WTC11 (cell line): Measurements from ENCODE around the gene NEURL2. TPM values are rescaled to one million over a fixed set of nuclear protein-coding genes. Genes with fewer than 3 reads are reported as not detected.

ENCODE experiments used
- ATAC-seq: fragments of 200-7000 bp; cut with Tn5 transposase; 2 replicates; pipeline ENCODE4 v1.10.0; 2021; ENCODE audit warnings: mild to moderate bottlenecking, moderate library complexity
- CTCF ChIA-PET: fragments of 300-600 bp; sonication (Branson Sonifier 250); formaldehyde crosslinking; loops from one replicate; lab custom pipeline; 2021; ENCODE audit warnings: antibody characterized with exemption; lab: Charles Lee
- POLR2A ChIA-PET: fragments of 350-600 bp; sonication (Branson Sonifier 250); formaldehyde crosslinking; loops from one replicate; lab custom pipeline; 2021; ENCODE audit warnings: antibody characterized with exemption; lab: Charles Lee
- DNase-seq: peaks from one replicate; pipeline ENCODE4 v3.0.0; 2021; ENCODE audit warnings: low spot score
- H3K27ac Mint-ChIP-seq: 2 replicates; pipeline ENCODE4 v1.8.0; 2021; ENCODE audit warnings: mixed read lengths
- H3K27me3 Mint-ChIP-seq: 2 replicates; pipeline ENCODE4 v1.8.0; 2021; ENCODE audit warnings: low read depth, mild to moderate bottlenecking, moderate library complexity, mixed read lengths
- H3K36me3 Mint-ChIP-seq: 2 replicates; pipeline ENCODE4 v1.8.0; 2021; ENCODE audit warnings: mixed read lengths
- H3K4me1 Mint-ChIP-seq: 2 replicates; pipeline ENCODE4 v1.8.0; 2022; ENCODE audit warnings: mixed read lengths
- H3K4me3 Mint-ChIP-seq: 2 replicates; pipeline ENCODE4 v1.8.0; 2021; ENCODE audit warnings: mild to moderate bottlenecking, moderate library complexity, mixed read lengths
- H3K9me3 Mint-ChIP-seq: 2 replicates; pipeline ENCODE4 v1.8.0; 2021; ENCODE audit warnings: mixed read lengths
- AFF4 ChIP-seq: sonication (generic); formaldehyde crosslinking; IDR thresholded peaks from 2 replicates; pipeline ENCODE4 v1.8.1; 2023; ENCODE audit warnings: mild to moderate bottlenecking, missing genetic modification reagents, borderline replicate concordance
- AR ChIP-seq: fragments of 250-450 bp; sonication (Bioruptor Pico); IDR thresholded peaks from 2 replicates; pipeline ENCODE4 v1.9.0; 2021; ENCODE audit warnings: mild to moderate bottlenecking
- ATF2 ChIP-seq: sonication (generic); formaldehyde crosslinking; IDR thresholded peaks from 2 replicates; pipeline ENCODE4 v1.8.1; 2022; ENCODE audit warnings: low read depth, missing genetic modification reagents, borderline replicate concordance
- CBFB ChIP-seq: sonication (generic); formaldehyde crosslinking; IDR thresholded peaks from 2 replicates; pipeline ENCODE4 v1.8.1; 2022; ENCODE audit warnings: mild to moderate bottlenecking, low read depth, missing genetic modification reagents
- CREM ChIP-seq: sonication (generic); formaldehyde crosslinking; IDR thresholded peaks from 2 replicates; pipeline ENCODE4 v1.8.1; 2022; ENCODE audit warnings: mild to moderate bottlenecking, missing genetic modification reagents, moderate library complexity
- CTCF ChIP-seq: fragments of 200-600 bp; IDR thresholded peaks from 2 replicates; pipeline ENCODE4 v1.8.0; 2022; ENCODE audit warnings: antibody characterized with exemption
- GTF2I ChIP-seq: fragments of 250-450 bp; sonication (Bioruptor Pico); conservative IDR thresholded peaks from 2 replicates; pipeline ENCODE4 v1.4.0; 2021; ENCODE audit warnings: mild to moderate bottlenecking
- KAT7 ChIP-seq: sonication (generic); formaldehyde crosslinking; IDR thresholded peaks from 2 replicates; pipeline ENCODE4 v1.8.1; 2023; ENCODE audit warnings: missing genetic modification reagents, mild to moderate bottlenecking, borderline replicate concordance
- MAX ChIP-seq: sonication (generic); formaldehyde crosslinking; IDR thresholded peaks from 2 replicates; pipeline ENCODE4 v1.8.0; 2022; ENCODE audit warnings: mild to moderate bottlenecking, missing genetic modification reagents
- SP1 ChIP-seq: sonication (generic); formaldehyde crosslinking; conservative IDR thresholded peaks from 2 replicates; pipeline ENCODE4 v1.8.1; 2022; ENCODE audit warnings: missing genetic modification reagents
- TEAD1 ChIP-seq: sonication (generic); formaldehyde crosslinking; IDR thresholded peaks from 2 replicates; pipeline ENCODE4 v1.8.0; 2022; ENCODE audit warnings: mild to moderate bottlenecking, missing genetic modification reagents
- USF1 ChIP-seq: sonication (generic); formaldehyde crosslinking; IDR thresholded peaks from 2 replicates; pipeline ENCODE4 v1.8.0; 2022; ENCODE audit warnings: mild to moderate bottlenecking, missing genetic modification reagents
- USF2 ChIP-seq: sonication (generic); formaldehyde crosslinking; IDR thresholded peaks from 2 replicates; pipeline ENCODE4 v1.8.1; 2023; ENCODE audit warnings: mild to moderate bottlenecking, missing genetic modification reagents, moderate library complexity
- ZNF232 ChIP-seq: sonication (generic); formaldehyde crosslinking; IDR thresholded peaks from 2 replicates; pipeline ENCODE4 v1.8.0; 2022; ENCODE audit warnings: mild to moderate bottlenecking, missing genetic modification reagents
- ZNF671 ChIP-seq: fragments of 250-450 bp; sonication (Bioruptor Pico); IDR thresholded peaks from 2 replicates; pipeline ENCODE4 v1.8.0; 2021; ENCODE audit warnings: mild to moderate bottlenecking
- total RNA-seq: library from RNA; stranded (reverse); gene quantifications from 3 replicates; pipeline ENCODE4 v1.2.3, GENCODE V29; 2021

The NEURL2 gene
- total RNA-seq, 1 experiment from 2014 or later, result 6.6 TPM

- TF ChIP-seq USF1 (CRISPR knock-in tag), result no peak
- TF ChIP-seq CTCF, result no peak
- TF ChIP-seq CREM (CRISPR knock-in tag), result peak; percentile 18; the same call in 1 of the 2 replicates
- 0 out of 2 replicates have a peak, but pooled peaks have one; percentile 13 for TF ChIP-seq ZNF671
- TF ChIP-seq GTF2I (CRISPR knock-in tag), result no peak
- no peak for TF ChIP-seq ATF2 (CRISPR knock-in tag)
- TF ChIP-seq ZNF232, result 0 out of 2 replicates have a peak, but pooled peaks have one; percentile 25
These were observed 43.1 kb upstream of the NEURL2 start (continued) for GRCh38 chr20:45934046-45934585.

GRCh38 chr20:45933266-45934045, 42.4 kb upstream of the NEURL2 start:
- Mint-ChIP-seq H3K4me1 (peaks cover 38% of the 10 kb centered on the region), H3K36me3 (peaks cover 14% of the 10 kb centered on the region), H3K4me3 (peak overlapping the region; percentile 96), H3K27me3 (no peaks in the 10 kb centered on the region), H3K9me3 (no peaks in the 10 kb centered on the region), H3K27ac (peak overlapping the region; percentile 100)
- DNase-seq (peak; percentile 86), ATAC-seq (peak; percentile 66)
- CTCF ChIA-PET, result interaction anchor here (0.6 to 2.7 kb wide), 22 partner anchors 10 to 570 kb away, joined by 3 to 21 read pairs (median 4); partner anchors contain the start of genes CTSA, NEURL2, PLTP and SYS1
- POLR2A ChIA-PET, result interaction anchor here (0.7 to 3.4 kb wide), 17 partner anchors 8 to 134 kb away, joined by 3 to 43 read pairs (median 4); partner anchors contain the start of genes CTSA, NEURL2, PLTP and SNX21
- no peak; the same call in 1 of the 2 replicates for TF ChIP-seq AFF4 (CRISPR knock-in tag)
- TF ChIP-seq SP1 (CRISPR knock-in tag), result peak; percentile 44
- 0 out of 2 replicates have a peak, but pooled peaks have one; percentile 14 for TF ChIP-seq USF1 (CRISPR knock-in tag)
- TF ChIP-seq CREM (CRISPR knock-in tag), result peak; percentile 15; the same call in 1 of the 2 replicates
- TF ChIP-seq TEAD1 (CRISPR knock-in tag), result peak; percentile 62; the same call in 1 of the 2 replicates
- 0 out of 2 replicates have a peak, but pooled peaks have one; percentile 14 for TF ChIP-seq MAX (CRISPR knock-in tag)
- TF ChIP-seq KAT7 (CRISPR knock-in tag), result peak; percentile 63; the same call in 1 of the 2 replicates
- no peak for TF ChIP-seq CTCF
- 0 out of 2 replicates have a peak, but pooled peaks have one; percentile 19 for TF ChIP-seq AR (CRISPR knock-in tag)
- no peak for TF ChIP-seq CBFB
- 0 out of 2 replicates have a peak, but pooled peaks have one; percentile 33 for TF ChIP-seq USF2 (CRISPR knock-in tag)
